Measurements from ENCODE around the gene F8A1. TPM values are rescaled to one million over a fixed set of nuclear protein-coding genes. Genes with fewer than 3 reads are reported as not detected.
"Not testable (repeated sequence)": the region's sequence is repeated elsewhere in the genome, so short reads cannot be mapped to it uniquely, and the experiment has no call there.

F8A1 gene
- total RNA-seq (10 to 100 TPM; 45.2 to 48.0 TPM), polyA plus RNA-seq (83.7 TPM)

GRCh38 chrX:154886069-154886788, at the start of gene F8A1:
Gene F8A1 (plus strand): TSS chrX:154886355. CDS start chrX:154886375, 20 bp downstream.
- peak in 3 of 5 donors; percentile 4 to 50 (median 11) for DNase-seq
- not testable (repeated sequence) for H3K9me3 Mint-ChIP-seq; H3K4me3 ChIP-seq (ENCODE audit: low read length)

DNA sequence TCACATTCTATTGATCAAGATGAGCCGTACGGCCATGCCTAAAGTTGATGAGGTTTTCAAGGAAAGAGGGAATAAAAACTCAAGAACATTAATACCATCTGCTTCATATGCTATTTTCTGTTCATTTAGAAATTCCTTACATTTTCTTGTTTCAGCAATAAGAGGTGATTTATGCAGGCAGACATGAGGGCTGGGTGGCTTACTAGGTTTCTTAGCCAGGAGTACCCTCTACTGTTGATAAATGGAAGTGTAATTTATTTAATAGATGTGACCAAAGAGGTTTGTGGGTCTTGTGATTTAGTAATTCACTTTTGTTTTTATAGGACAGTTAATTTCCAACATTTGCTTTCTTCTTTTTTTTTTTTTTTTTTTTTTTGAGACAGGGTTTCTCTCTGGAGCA, 45.3 kb upstream of the F8A1 start:
- Mint-ChIP-seq H3K4me3 (no peak overlapping the region), H3K36me3 (no peaks in the 10 kb centered on the region), H3K4me1 (no peaks in the 10 kb centered on the region), H3K27me3 (no peaks in the 10 kb centered on the region), H3K9me3 (no peaks in the 10 kb centered on the region), H3K27ac (no peak overlapping the region)
- H3K27me3 ChIP-seq (ENCODE audit: insufficient read depth, low read length, poor library complexity, severe bottlenecking): no peaks in the 10 kb centered on the region
- H3K36me3 ChIP-seq (ENCODE audit: insufficient read depth, low read length): no peaks in the 10 kb centered on the region
- H3K4me3 ChIP-seq (ENCODE audit: low read length): no peak overlapping the region
- peak in 2 of 5 donors; percentile 26 to 32 for DNase-seq
- POLR2A ChIA-PET: no interaction called here
- H3K4me1 ChIP-seq (ENCODE audit: insufficient read depth, low read length): no peaks in the 10 kb centered on the region
- H3K27ac ChIP-seq (ENCODE audit: low read depth, low read length): no peak overlapping the region
- H3K9me3 ChIP-seq (ENCODE audit: low read length): no peaks in the 10 kb centered on the region
- CTCF ChIA-PET: interaction anchor here (1.0 kb wide), 1 partner anchor 92 kb away, joined by 3 read pairs; no protein-coding TSS in a partner anchor

More at GRCh38 chrX:154886069-154886788, at the start of gene F8A1:
- H3K27ac Mint-ChIP-seq; CTCF ChIA-PET; H3K27ac ChIP-seq (ENCODE audit: low read depth, low read length); H3K9me3 ChIP-seq (ENCODE audit: low read length); H3K27me3 Mint-ChIP-seq; H3K36me3 ChIP-seq (ENCODE audit: insufficient read depth, low read length); H3K36me3 Mint-ChIP-seq; POLR2A ChIA-PET; H3K27me3 ChIP-seq (ENCODE audit: insufficient read depth, low read length, poor library complexity, severe bottlenecking); H3K4me1 ChIP-seq (ENCODE audit: insufficient read depth, low read length): not testable (repeated sequence)
- H3K4me1 Mint-ChIP-seq: peaks cover 6 to 12% (median 11%) of the 10 kb centered on the region in 3 donors
- H3K4me3 Mint-ChIP-seq: peak within 1 kb of the TSS in 1 of 7 donors; percentile 11

- POLR2A ChIA-PET: no interaction called here
- Mint-ChIP-seq H3K36me3 (peaks cover 3 to 13% (median 5%) of the 10 kb centered on the region in 3 donors), H3K27me3 (peaks cover 0 to 6% of the 10 kb centered on the region in 2 donors), H3K9me3 (peaks cover 0 to 3% (median 0%) of the 10 kb centered on the region in 5 donors), H3K4me3 (no peak overlapping the region), H3K4me1 (no peaks in the 10 kb centered on the region), H3K27ac (no peak overlapping the region)
- H3K9me3 ChIP-seq (ENCODE audit: low read length): no peaks in the 10 kb centered on the region
- no peak overlapping the region for H3K27ac ChIP-seq (ENCODE audit: low read depth, low read length)
- no peaks in the 10 kb centered on the region for H3K36me3 ChIP-seq (ENCODE audit: insufficient read depth, low read length)
- CTCF ChIA-PET: no interaction called here
- no peaks in the 10 kb centered on the region for H3K27me3 ChIP-seq (ENCODE audit: insufficient read depth, low read length, poor library complexity, severe bottlenecking)
- no peaks in the 10 kb centered on the region for H3K4me1 ChIP-seq (ENCODE audit: insufficient read depth, low read length)
- DNase-seq: no peak
- no peak overlapping the region for H3K4me3 ChIP-seq (ENCODE audit: low read length)
These were observed 35.1 kb upstream of the F8A1 start for GRCh38 chrX:154850957-154851611.

DNA sequence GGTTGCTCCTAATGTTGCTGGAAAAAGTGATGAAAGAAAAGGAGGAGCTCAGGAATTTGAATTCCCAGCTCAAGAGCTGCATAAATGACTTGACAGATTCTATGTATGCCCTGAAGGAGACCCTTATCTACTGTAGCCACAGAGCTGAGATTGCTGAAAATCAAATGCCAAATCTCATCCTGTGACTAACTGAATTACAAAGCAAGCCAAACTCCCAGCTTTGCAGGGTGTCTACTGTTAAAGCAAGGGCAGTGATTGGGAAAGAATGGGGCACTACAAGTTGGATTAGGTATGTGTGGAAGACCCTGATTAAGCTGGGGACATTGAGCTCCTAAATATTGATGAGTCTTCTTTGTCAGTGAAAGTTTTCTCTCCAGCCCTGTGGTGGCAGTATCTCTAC, 30.9 kb upstream of the F8A1 start:
- H3K36me3 Mint-ChIP-seq: peaks cover 7 to 42% (median 12%) of the 10 kb centered on the region in 3 donors
- no peak overlapping the region for H3K27ac Mint-ChIP-seq
- ChIA-PET CTCF (no interaction called here), POLR2A (no interaction called here)
- Histone ChIP-seq H3K36me3 (ENCODE audit: insufficient read depth, low read length) (no peaks in the 10 kb centered on the region), H3K4me3 (ENCODE audit: low read length) (no peak overlapping the region), H3K27ac (ENCODE audit: low read depth, low read length) (no peak overlapping the region), H3K9me3 (ENCODE audit: low read length) (no peaks in the 10 kb centered on the region), H3K27me3 (ENCODE audit: insufficient read depth, low read length, poor library complexity, severe bottlenecking) (no peaks in the 10 kb centered on the region), H3K4me1 (ENCODE audit: insufficient read depth, low read length) (no peaks in the 10 kb centered on the region)
- no peak for DNase-seq
- no peak overlapping the region for H3K4me3 Mint-ChIP-seq
- peaks cover 0 to 4% of the 10 kb centered on the region in 2 donors for H3K27me3 Mint-ChIP-seq
- H3K4me1 Mint-ChIP-seq: no peaks in the 10 kb centered on the region
- peaks cover 0 to 3% (median 0%) of the 10 kb centered on the region in 5 donors for H3K9me3 Mint-ChIP-seq

DNA sequence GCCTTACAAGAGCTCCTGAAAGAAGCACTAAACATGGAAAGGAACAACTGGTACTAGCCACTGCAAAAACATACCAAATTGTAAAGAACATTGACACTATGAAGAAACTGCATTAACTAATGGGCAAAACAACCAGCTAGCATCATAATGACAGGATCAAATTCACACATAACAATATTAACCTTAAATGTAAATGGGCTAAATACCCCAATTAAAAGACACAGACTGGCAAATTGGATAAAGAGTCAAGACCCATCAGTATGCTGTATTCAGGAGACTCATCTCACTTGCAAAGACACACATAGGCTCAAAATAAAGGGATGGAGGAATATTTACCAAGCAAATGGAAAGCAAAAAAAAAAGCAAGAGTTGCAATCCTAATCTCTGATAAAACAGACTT, 17.6 kb upstream of the F8A1 start:
- H3K27ac Mint-ChIP-seq; POLR2A ChIA-PET; H3K27me3 Mint-ChIP-seq; H3K4me1 Mint-ChIP-seq; H3K9me3 ChIP-seq (ENCODE audit: low read length); DNase-seq; H3K27ac ChIP-seq (ENCODE audit: low read depth, low read length); H3K27me3 ChIP-seq (ENCODE audit: insufficient read depth, low read length, poor library complexity, severe bottlenecking); H3K4me3 ChIP-seq (ENCODE audit: low read length); H3K4me1 ChIP-seq (ENCODE audit: insufficient read depth, low read length); CTCF ChIA-PET; H3K4me3 Mint-ChIP-seq; H3K36me3 ChIP-seq (ENCODE audit: insufficient read depth, low read length): not testable (repeated sequence)
- Mint-ChIP-seq H3K36me3 (peaks cover 0 to 28% (median 5%) of the 10 kb centered on the region in 3 donors), H3K9me3 (peaks cover 0 to 41% (median 30%) of the 10 kb centered on the region in 5 donors)

- no peak for DNase-seq
- no peak overlapping the region for H3K27ac ChIP-seq (ENCODE audit: low read depth, low read length)
- Mint-ChIP-seq H3K27me3 (peaks cover 0 to 6% of the 10 kb centered on the region in 2 donors), H3K27ac (no peak overlapping the region), H3K4me3 (no peak overlapping the region), H3K36me3 (peaks cover 0 to 12% (median 3%) of the 10 kb centered on the region in 3 donors), H3K4me1 (no peaks in the 10 kb centered on the region), H3K9me3 (peaks cover 0 to 21% (median 17%) of the 10 kb centered on the region in 5 donors)
- no peaks in the 10 kb centered on the region for H3K9me3 ChIP-seq (ENCODE audit: low read length)
- ChIA-PET CTCF (no interaction called here), POLR2A (no interaction called here)
- H3K4me1 ChIP-seq (ENCODE audit: insufficient read depth, low read length): no peaks in the 10 kb centered on the region
- H3K27me3 ChIP-seq (ENCODE audit: insufficient read depth, low read length, poor library complexity, severe bottlenecking): no peaks in the 10 kb centered on the region
- no peaks in the 10 kb centered on the region for H3K36me3 ChIP-seq (ENCODE audit: insufficient read depth, low read length)
- no peak overlapping the region for H3K4me3 ChIP-seq (ENCODE audit: low read length)
These were observed 12.8 kb upstream of the F8A1 start for GRCh38 chrX:154873329-154873728.

GRCh38 chrX:154884069-154884468, 2.1 kb upstream of the F8A1 start:
- H3K4me3 Mint-ChIP-seq; H3K27ac Mint-ChIP-seq; DNase-seq; H3K4me1 ChIP-seq (ENCODE audit: insufficient read depth, low read length); H3K27me3 Mint-ChIP-seq; H3K36me3 Mint-ChIP-seq; H3K27me3 ChIP-seq (ENCODE audit: insufficient read depth, low read length, poor library complexity, severe bottlenecking); POLR2A ChIA-PET; H3K27ac ChIP-seq (ENCODE audit: low read depth, low read length); H3K36me3 ChIP-seq (ENCODE audit: insufficient read depth, low read length); H3K9me3 Mint-ChIP-seq; H3K4me3 ChIP-seq (ENCODE audit: low read length); H3K4me1 Mint-ChIP-seq; H3K9me3 ChIP-seq (ENCODE audit: low read length); CTCF ChIA-PET: not testable (repeated sequence)

GRCh38 chrX:154885057-154885456, 1.1 kb upstream of the F8A1 start:
- H3K4me3 Mint-ChIP-seq; H3K9me3 Mint-ChIP-seq; H3K9me3 ChIP-seq (ENCODE audit: low read length); H3K4me1 Mint-ChIP-seq; H3K4me3 ChIP-seq (ENCODE audit: low read length); DNase-seq; H3K27me3 ChIP-seq (ENCODE audit: insufficient read depth, low read length, poor library complexity, severe bottlenecking); H3K27ac ChIP-seq (ENCODE audit: low read depth, low read length); H3K36me3 Mint-ChIP-seq; H3K4me1 ChIP-seq (ENCODE audit: insufficient read depth, low read length); H3K27me3 Mint-ChIP-seq; H3K27ac Mint-ChIP-seq; H3K36me3 ChIP-seq (ENCODE audit: insufficient read depth, low read length); CTCF ChIA-PET; POLR2A ChIA-PET: not testable (repeated sequence)
